BLaER1 treated with 17β-estradiol and CSF1 and Interleukin-3, amounts not matched to agents 10 nM and 100 nM (cell line): ENCODE results near the gene HNMT.
"Not testable (repeated sequence)": the region's sequence is repeated elsewhere in the genome, so short reads cannot be mapped to it uniquely, and the experiment has no call there.

Source experiments
- H3K27ac ChIP-seq, 11 experiments: shearing (Covaris generic); formaldehyde crosslinking; 2 replicates each; pipeline ENCODE4 v1.8.1; 2022
- H3K27me3 ChIP-seq, 11 experiments: shearing (Covaris generic); formaldehyde crosslinking; 2 replicates each; pipeline ENCODE4 v1.8.1; 2022
- H3K36me3 ChIP-seq, 11 experiments: shearing (Covaris generic); formaldehyde crosslinking; 2 replicates each; pipeline ENCODE4 v1.8.1; 2022
- H3K4me1 ChIP-seq, 10 experiments: shearing (Covaris generic); formaldehyde crosslinking; 2 replicates each; pipeline ENCODE4 v1.8.1; 2022
- H3K4me2 ChIP-seq, 11 experiments: shearing (Covaris generic); formaldehyde crosslinking; 2 replicates each; pipeline ENCODE4 v1.8.1; 2022
- H3K4me3 ChIP-seq, 10 experiments: shearing (Covaris generic); formaldehyde crosslinking; 2 replicates each; pipeline ENCODE4 v1.8.1; 2022
- H3K9ac ChIP-seq, 11 experiments: shearing (Covaris generic); formaldehyde crosslinking; 2 replicates each; pipeline ENCODE4 v1.8.1; 2022
- H3K9me3 ChIP-seq, 11 experiments: shearing (Covaris generic); formaldehyde crosslinking; replicated peaks in 1 of 11; 2 replicates each; pipeline ENCODE4 v1.8.1; 2022
- H4K20me1 ChIP-seq, 11 experiments: shearing (Covaris generic); formaldehyde crosslinking; 2 replicates each; pipeline ENCODE4 v1.8.1; 2022
- Cebpa-rat ChIP-seq, 11 experiments: shearing (Covaris generic); IDR thresholded peaks; 2 replicates each; pipeline ENCODE4 v1.8.1; 2022

Gene HNMT

GRCh38 chr2:137964066-137964858 lies at the start of gene HNMT:
Gene HNMT, plus strand, starts transcription at chr2:137964473. Its CDS starts 19 bp downstream, at chr2:137964492.
- 0 out of 22 replicates have a peak, but pooled peaks of 1 of the 11 experiments have one; percentile 4 for TF ChIP-seq Cebpa-rat (IDR thresholded peaks at IDR 0.05)
- Histone ChIP-seq H4K20me1 (no peaks in the 10 kb centered on the region), H3K4me2 (peak within 1 kb of the TSS in 6 of 11 experiments; percentile 56 to 98 (median 77); a peak in 12 of 22 replicates), H3K27ac (peak within 1 kb of the TSS in 7 of 11 experiments; percentile 8 to 96 (median 88); a peak in 13 of 22 replicates), H3K4me1 (peaks cover 0 to 95% (median 31%) of the 10 kb centered on the region in 10 experiments; a peak in 12 of 20 replicates), H3K27me3 (no peaks in the 10 kb centered on the region), H3K9me3 (peaks cover 0 to 43% (median 4%) of the 10 kb centered on the region in 11 experiments; a peak in 8 of 22 replicates), H3K36me3 (peaks cover 0 to 20% (median 0%) of the 10 kb centered on the region in 11 experiments; a peak in 6 of 22 replicates), H3K4me3 (peak within 1 kb of the TSS in 4 of 10 experiments; percentile 58 to 73 (median 62); a peak in 8 of 20 replicates), H3K9ac (peak within 1 kb of the TSS in 6 of 11 experiments; percentile 29 to 88 (median 73); a peak in 12 of 22 replicates)

- Histone ChIP-seq H3K4me2 (peak overlapping the region in 4 of 11 experiments; percentile 38 to 82 (median 74); a peak in 8 of 22 replicates), H4K20me1 (no peaks in the 10 kb centered on the region), H3K36me3 (no peaks in the 10 kb centered on the region), H3K9me3 (no peaks in the 10 kb centered on the region), H3K27me3 (no peaks in the 10 kb centered on the region), H3K4me3 (no peak overlapping the region), H3K27ac (peak overlapping the region in 4 of 11 experiments; percentile 62 to 84 (median 74); a peak in 7 of 22 replicates), H3K4me1 (peaks cover 0 to 61% (median 0%) of the 10 kb centered on the region in 10 experiments; a peak in 8 of 20 replicates), H3K9ac (peak overlapping the region in 4 of 11 experiments; percentile 20 to 63 (median 42); a peak in 5 of 22 replicates)
- no peak for TF ChIP-seq Cebpa-rat (IDR thresholded peaks at IDR 0.05)
Observed at GRCh38 chr2:137921105-137921880, 43.0 kb upstream of the HNMT start.

GRCh38 chr2:137922171-137922570 lies 42.1 kb upstream of the HNMT start:
- not testable (repeated sequence) for H3K27me3 ChIP-seq, H4K20me1 ChIP-seq, H3K9me3 ChIP-seq, H3K4me3 ChIP-seq, H3K36me3 ChIP-seq
- Histone ChIP-seq H3K4me1 (peaks cover 0 to 61% (median 0%) of the 10 kb centered on the region in 10 experiments; a peak in 8 of 20 replicates), H3K4me2 (peak overlapping the region in 4 of 11 experiments; percentile 38 to 82 (median 74); a peak in 8 of 22 replicates), H3K27ac (peak overlapping the region in 4 of 11 experiments; percentile 62 to 84 (median 74); a peak in 7 of 22 replicates), H3K9ac (peak overlapping the region in 3 of 11 experiments; percentile 20 to 63 (median 62); a peak in 4 of 22 replicates)

- no peaks in the 10 kb centered on the region for H3K9me3 ChIP-seq
- peak overlapping the region in 2 of 11 experiments; percentile 81 to 84; a peak in 5 of 22 replicates for H3K27ac ChIP-seq
- H3K4me2 ChIP-seq = peak overlapping the region in 3 of 11 experiments; percentile 70 to 82 (median 77); a peak in 6 of 22 replicates
- H4K20me1 ChIP-seq = no peaks in the 10 kb centered on the region
- TF ChIP-seq Cebpa-rat (IDR thresholded peaks at IDR 0.05) = no peak
- H3K9ac ChIP-seq = no peak overlapping the region
- H3K4me1 ChIP-seq = peaks cover 0 to 61% (median 0%) of the 10 kb centered on the region in 10 experiments; a peak in 8 of 20 replicates
- no peaks in the 10 kb centered on the region for H3K27me3 ChIP-seq
- no peak overlapping the region for H3K4me3 ChIP-seq
- H3K36me3 ChIP-seq = no peaks in the 10 kb centered on the region
Observed at GRCh38 chr2:137924019-137924418, 40.3 kb upstream of the HNMT start.

DNA sequence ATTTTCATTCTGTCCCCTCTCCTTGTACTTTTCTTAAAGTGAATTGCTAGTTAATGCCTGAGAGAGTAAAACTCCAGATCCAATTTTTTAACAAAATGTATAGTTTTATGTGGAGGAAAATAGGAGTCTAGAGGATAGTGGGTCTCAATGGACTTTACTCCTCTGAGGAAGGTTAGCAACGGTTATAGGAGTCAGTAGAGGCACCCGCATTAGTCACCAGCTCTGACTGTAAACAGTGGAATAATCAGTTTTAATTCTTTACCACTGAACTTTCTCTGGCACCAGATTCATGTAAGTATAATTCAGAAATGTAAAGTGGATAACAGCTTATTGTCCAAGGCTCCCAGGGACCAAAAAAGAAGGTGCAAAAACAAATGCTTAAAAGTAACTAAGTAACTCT lies 38.7 kb upstream of the HNMT start:
- no peak overlapping the region for H3K4me3 ChIP-seq
- peaks cover 0 to 50% (median 0%) of the 10 kb centered on the region in 10 experiments; a peak in 8 of 20 replicates for H3K4me1 ChIP-seq
- H3K9me3 ChIP-seq = no peaks in the 10 kb centered on the region
- H3K27ac ChIP-seq = no peak overlapping the region
- no peak for TF ChIP-seq Cebpa-rat (IDR thresholded peaks at IDR 0.05)
- H4K20me1 ChIP-seq = no peaks in the 10 kb centered on the region
- H3K27me3 ChIP-seq = no peaks in the 10 kb centered on the region
- H3K9ac ChIP-seq = no peak overlapping the region
- no peaks in the 10 kb centered on the region for H3K36me3 ChIP-seq
- no peak overlapping the region for H3K4me2 ChIP-seq

- H3K27ac ChIP-seq = no peak overlapping the region
- TF ChIP-seq Cebpa-rat (IDR thresholded peaks at IDR 0.05) = no peak
Observed at GRCh38 chr2:137927846-137928245, 36.4 kb upstream of the HNMT start.

DNA sequence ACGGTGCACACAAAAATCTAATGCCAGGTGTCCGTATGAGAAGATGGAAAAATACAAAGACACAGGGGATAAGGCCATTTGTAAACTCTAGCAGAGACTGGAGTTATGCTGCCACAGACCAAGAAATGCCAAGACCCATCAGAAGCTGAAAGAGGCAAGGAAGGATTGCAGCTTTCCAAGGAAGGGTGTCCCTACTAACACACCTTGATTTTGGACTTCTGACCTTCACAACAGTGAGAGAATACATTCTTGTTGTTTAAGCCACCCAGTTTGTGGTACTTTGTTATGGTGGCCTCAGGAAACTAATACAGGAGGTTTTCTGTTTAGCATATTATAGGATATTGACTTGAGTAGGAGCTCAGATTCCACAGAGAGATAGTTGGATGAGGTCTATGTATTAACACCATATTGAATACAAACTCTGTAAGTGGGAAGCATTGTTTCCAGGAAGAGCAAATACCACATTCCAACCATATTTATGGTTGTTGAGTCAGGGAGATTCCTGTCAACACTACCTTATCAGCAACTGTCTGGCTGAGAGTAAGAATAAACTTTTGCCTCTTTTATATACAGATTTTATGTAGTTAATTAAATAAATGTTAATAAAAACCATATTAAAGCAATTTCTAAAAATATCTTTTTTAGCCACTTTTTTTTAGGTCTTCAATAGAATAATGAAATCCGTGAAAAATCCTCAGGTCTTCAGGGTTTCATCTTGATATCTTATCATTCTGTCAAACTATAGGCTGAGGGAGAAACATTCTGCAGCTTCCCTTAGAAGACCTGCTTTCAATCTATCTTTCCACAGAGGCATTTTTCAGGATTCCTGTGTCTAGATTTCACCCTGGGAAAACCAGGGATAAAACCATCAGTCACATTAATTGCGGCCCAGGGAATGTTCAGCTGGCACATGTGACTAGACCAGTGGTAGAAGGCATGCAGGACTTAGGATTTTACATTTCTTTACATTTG lies 35.4 kb upstream of the HNMT start:
- H3K9me3 ChIP-seq = no peaks in the 10 kb centered on the region
- no peaks in the 10 kb centered on the region for H3K27me3 ChIP-seq
- no peak overlapping the region for H3K4me2 ChIP-seq
- H4K20me1 ChIP-seq = no peaks in the 10 kb centered on the region
- peaks cover 0 to 18% (median 0%) of the 10 kb centered on the region in 10 experiments; a peak in 6 of 20 replicates for H3K4me1 ChIP-seq
- H3K27ac ChIP-seq = no peak overlapping the region
- TF ChIP-seq Cebpa-rat (IDR thresholded peaks at IDR 0.05) = no peak
- no peaks in the 10 kb centered on the region for H3K36me3 ChIP-seq
- no peak overlapping the region for H3K9ac ChIP-seq
- H3K4me3 ChIP-seq = no peak overlapping the region

More at GRCh38 chr2:137927846-137928245, 36.4 kb upstream of the HNMT start:
- Histone ChIP-seq H3K4me2 (no peak overlapping the region), H3K9me3 (no peaks in the 10 kb centered on the region), H3K27me3 (no peaks in the 10 kb centered on the region), H3K4me3 (no peak overlapping the region), H3K36me3 (no peaks in the 10 kb centered on the region), H3K9ac (no peak overlapping the region), H4K20me1 (no peaks in the 10 kb centered on the region), H3K4me1 (peaks cover 0 to 28% (median 0%) of the 10 kb centered on the region in 10 experiments; a peak in 6 of 20 replicates)

DNA sequence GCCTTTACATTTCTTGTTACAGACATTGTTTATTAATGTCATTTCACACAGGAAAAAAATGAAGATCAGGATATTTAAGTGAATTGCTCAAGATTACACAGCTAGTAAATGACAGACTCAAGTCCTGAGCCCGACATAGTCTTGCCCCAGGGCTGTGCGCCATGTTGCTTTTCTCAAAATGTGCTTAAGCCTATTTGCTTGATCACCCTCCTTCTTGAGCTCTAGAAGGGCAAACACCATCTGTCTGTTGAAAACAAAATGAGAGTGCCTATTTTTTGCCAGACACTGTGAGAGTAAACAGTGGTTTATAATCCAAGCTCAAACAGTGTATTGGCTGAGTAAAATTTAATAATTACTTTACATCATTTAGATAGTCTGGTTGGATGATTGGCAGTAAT lies 34.8 kb upstream of the HNMT start:
- no peak overlapping the region for H3K4me2 ChIP-seq
- TF ChIP-seq Cebpa-rat (IDR thresholded peaks at IDR 0.05) = no peak
- H3K27me3 ChIP-seq = no peaks in the 10 kb centered on the region
- no peak overlapping the region for H3K27ac ChIP-seq
- no peaks in the 10 kb centered on the region for H3K36me3 ChIP-seq
- no peaks in the 10 kb centered on the region for H4K20me1 ChIP-seq
- H3K9me3 ChIP-seq = no peaks in the 10 kb centered on the region
- no peak overlapping the region for H3K9ac ChIP-seq
- no peak overlapping the region for H3K4me3 ChIP-seq
- peaks cover 0 to 11% (median 0%) of the 10 kb centered on the region in 10 experiments; a peak in 4 of 20 replicates for H3K4me1 ChIP-seq
